Central memory CD4-positive, alpha-beta T cell (primary cell): Measurements from ENCODE around the gene TMEM63C.

Experiments used
- DNase-seq: peaks from one replicate; pipeline ENCODE4 v3.0.0; 2022

The TMEM63C gene

GRCh38 chr14:77281852-77282410 lies 100.3 kb downstream of the TMEM63C start:
- no peak for DNase-seq

DNA sequence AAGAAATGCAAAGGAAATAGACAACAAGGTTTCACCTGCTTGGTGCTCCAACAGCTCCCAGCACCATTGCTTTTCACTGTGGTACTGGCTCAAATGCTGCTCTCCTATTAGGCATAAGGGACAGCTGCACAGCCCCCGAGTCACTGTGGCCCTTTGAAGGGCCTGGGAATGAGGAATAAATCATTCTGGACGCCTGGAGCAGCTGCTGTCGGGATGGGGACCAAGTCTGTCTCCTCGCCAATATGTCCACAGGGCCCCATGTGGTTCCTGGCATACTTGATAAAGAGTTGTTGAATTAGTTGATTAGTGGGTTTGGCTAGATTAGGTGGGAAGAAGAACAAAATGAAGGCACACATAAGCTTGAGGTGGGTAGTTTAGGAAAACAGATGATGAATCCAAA lies 102.5 kb downstream of the TMEM63C start:
- no peak for DNase-seq

DNA sequence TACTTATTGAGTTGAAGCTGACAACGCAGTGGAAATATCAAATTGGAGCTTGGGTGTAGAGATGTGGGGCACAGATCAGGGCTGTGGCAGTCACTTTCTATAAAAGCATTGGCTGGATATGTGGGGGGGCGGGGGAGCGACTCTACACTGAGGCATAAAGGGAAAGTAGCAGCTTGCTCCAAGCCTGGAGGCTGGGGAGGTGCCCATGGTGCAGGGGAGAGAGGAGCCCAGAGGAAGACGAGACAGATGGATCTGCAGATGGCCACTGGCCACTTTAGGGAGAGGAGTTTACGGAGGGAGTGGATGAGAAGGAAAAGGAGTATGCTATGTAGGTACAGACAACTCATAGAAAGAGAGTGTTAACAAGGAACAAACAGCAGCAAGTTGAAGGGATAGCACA lies 102.9 kb downstream of the TMEM63C start:
- DNase-seq, result no peak

- no peak for DNase-seq
These were observed 105.0 kb downstream of the TMEM63C start for GRCh38 chr14:77286576-77286975.

- no peak for DNase-seq
These were observed 109.1 kb downstream of the TMEM63C start for GRCh38 chr14:77290705-77291104.

DNA sequence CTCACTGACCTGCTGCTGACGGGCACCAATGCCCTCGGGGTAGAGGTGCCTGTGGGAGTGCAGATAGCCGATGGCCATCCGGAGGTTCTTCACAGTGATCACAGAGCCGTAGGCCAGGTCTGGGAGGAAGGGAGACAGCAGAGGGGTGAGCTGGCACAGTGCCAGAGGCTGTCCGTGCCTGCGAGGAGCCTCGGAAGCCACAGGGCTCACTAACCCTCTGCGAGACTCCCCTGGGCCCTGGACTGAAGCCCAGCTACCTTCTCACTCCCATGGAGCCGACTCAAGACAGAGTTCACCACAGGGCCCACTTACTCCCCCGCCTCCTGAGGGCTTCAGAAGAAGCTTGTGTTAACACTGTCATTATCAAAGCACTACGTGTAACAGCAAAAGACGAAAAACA lies 114.6 kb downstream of the TMEM63C start:
- DNase-seq, result no peak

- DNase-seq, result no peak
These were observed 115.3 kb downstream of the TMEM63C start for GRCh38 chr14:77296906-77297305.

DNA sequence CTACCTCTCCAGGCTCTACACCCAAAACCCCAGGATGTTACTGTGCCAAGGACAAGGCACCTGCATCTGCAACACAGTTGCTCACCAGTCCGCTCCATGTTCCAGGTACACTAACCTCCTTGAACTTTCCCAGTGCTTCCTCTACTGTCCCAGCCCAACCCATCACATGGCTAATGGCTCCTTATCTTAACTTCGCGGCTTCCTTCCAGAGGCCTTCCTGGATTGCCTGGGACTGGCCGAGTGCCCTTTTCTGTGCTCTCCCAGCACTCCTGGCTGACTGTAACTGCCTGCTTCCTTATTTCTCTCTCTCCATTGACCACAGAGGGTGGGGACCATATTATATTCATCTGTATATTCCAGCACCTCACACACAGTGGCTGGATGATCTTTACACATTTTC lies 118.2 kb downstream of the TMEM63C start:
- no peak for DNase-seq

DNA sequence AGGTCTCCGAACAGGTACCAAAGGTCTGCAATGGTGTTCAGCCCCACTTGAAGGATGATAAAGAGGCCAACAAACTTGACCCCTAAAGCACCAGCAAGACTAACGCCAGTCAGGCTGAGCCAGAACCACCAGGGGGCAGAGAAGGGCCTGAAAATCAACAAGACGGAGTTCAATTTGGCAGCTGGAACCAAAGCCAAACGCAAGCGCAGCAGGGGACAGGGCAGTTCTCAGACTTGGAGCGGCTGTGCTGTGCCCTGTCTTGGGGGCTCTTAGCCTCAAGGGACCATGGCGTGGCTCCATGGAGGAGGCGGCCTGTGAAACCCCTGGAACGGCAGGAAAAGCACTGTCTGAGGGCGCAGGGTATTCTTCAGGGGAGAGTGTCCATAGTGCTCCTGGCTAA lies 119.5 kb downstream of the TMEM63C start:
- DNase-seq, result peak; percentile 8

DNA sequence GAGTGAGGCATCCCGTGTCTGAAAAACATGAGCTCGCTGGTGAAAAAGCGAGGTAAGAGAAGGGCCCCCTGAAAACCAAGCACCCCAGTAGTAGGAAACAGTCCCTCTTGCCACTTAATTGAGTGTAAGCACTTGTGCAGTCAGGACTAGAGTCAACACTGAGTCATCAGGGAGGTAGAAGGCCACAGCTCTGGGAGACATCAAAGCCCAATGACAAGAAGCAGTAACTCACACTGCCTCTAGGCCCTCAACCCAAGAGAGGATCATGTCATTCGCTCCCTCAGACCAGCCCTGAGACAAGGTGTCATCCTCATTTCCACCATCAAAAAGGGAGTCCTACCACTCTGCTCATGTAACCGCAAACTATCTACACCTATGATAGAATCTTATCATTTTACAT lies 121.3 kb downstream of the TMEM63C start:
- DNase-seq, result no peak

DNA sequence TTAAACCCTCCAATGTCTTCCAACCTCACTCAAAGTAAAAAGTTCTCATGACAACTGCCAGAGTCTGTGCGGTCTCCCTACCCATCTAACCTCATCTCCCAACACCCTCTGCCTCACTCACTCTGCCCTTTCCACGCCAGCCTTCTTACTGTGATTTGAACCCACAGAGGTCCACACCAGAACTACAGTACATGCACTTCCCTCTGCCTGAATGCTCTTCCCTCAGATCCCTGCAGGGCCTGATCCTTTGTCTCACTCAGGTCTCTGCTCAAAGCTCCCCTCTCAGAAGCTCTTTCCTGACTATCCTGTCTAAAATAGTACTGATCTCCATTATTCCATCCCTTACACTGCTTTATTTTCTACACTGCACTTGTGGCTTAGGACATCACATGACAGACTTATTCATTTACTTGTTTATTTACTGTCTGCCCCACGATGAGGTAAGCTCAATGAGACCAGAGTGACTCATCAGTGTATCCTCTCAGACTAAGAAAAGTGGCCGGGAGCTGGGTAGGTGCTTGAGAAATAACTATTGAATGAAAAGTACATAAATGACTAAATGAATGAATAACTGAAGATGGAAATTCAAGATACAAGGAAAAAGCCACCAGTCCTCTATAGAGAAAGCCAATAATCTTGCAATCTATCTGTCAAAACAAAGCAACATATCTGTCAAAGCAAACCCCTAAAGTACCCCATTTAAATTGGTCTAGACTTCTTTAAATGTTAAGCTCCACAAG lies 122.0 kb downstream of the TMEM63C start:
- no peak for DNase-seq

- DNase-seq, result no peak
These were observed 124.1 kb downstream of the TMEM63C start for GRCh38 chr14:77305696-77306095.

DNA sequence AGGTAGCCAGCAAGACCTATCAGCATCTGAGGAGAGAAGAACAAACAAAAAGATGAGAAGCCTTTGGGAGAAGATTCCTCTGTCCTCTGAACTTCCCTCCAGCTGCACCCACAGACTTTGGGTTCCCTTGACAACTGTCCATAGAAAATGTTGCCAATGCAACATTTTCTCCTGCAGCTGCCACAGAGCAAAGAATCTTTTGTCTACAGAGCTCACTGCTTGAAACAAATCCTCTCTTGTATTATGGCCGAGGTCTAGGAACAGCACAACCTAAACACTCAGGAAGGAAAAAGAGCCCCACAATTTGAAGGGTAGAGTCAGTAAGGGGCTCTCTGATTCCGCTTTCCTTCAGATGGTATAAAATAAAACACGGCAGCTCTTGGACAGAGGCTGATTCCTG lies 124.8 kb downstream of the TMEM63C start:
- no peak for DNase-seq

- DNase-seq, result no peak
These were observed 125.4 kb downstream of the TMEM63C start for GRCh38 chr14:77306851-77307496.
